8988T (cell line): ENCODE data around the gene KRT16.
"Not testable (repeated sequence)": the region's sequence is repeated elsewhere in the genome, so short reads cannot be mapped to it uniquely, and the experiment has no call there.

Source experiments
- DNase-seq: peaks from one replicate; pipeline ENCODE4 v3.0.0; 2011

The KRT16 gene

GRCh38 chr17:41647038-41647813 lies 34.7 kb upstream of the KRT16 start:
- no peak for DNase-seq

GRCh38 chr17:41642252-41643156 lies 29.9 kb upstream of the KRT16 start:
- DNase-seq, result no peak

GRCh38 chr17:41640596-41640995 lies 28.0 kb upstream of the KRT16 start:
- not testable (repeated sequence) for DNase-seq

GRCh38 chr17:41639492-41640473 lies 27.2 kb upstream of the KRT16 start:
- no peak for DNase-seq

DNA sequence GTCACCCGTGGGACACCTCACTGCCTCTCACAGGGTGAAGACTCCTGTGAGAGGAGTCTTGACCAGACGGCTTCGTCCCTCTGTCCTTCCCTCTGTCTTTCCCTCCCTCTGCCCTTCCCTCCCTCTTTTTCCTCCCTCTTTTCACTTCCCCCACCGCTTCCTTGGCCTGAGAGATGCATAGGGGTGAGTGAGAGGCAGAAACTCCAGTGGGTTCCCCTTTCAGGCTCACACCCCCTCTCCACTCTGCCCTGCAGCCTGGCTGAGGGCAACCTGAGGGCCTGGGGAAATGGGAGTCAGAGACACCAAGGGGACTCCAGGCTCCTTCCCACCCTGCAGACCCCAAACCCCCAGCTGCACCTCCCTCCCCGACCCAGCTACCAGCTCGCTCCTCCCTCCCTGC lies 26.4 kb upstream of the KRT16 start:
- DNase-seq, result no peak

- no peak for DNase-seq
These were observed 25.6 kb upstream of the KRT16 start for GRCh38 chr17:41638194-41638593.

DNA sequence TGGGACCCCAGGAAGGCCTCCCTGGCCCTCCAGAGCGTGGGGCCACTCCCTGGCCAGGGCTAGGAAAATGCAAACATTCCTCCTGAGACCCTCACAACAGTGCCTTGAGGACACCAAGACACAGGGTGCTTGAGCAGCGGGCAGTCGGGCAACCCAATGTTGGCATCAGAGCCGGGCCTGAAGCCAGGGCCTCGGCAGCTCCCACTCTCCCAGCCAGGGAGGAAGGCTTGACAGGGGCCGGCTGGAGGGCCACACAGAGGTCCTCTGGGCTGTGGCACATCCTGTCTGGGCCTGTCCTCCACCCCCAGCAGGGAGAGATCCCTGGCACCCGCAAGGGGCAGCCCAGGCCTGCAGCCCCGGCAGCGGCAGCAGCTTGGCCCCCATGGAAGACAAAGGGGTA lies 24.1 kb upstream of the KRT16 start:
- no peak for DNase-seq

GRCh38 chr17:41635121-41636097 lies 22.8 kb upstream of the KRT16 start:
- no peak for DNase-seq

DNA sequence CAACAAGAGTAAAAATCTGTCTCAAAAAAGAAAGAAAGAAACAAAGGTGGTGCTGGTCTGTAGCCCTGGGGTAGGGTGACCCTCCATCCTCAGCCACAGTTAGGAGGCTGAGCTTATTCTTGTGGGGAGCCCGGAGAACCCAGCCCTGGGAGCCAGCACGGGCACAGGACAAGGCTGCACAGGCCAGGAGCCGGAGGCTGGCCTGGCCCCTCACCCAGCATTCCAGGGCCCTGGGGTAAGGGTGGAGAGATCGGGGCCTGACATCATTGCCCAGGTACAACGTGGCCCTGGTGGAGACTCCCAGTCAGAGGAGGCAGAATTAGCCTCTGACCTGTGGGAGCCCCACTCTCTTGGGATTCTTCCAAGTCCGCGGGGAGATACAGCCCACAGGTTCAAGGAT lies 22.1 kb upstream of the KRT16 start:
- no peak for DNase-seq

DNA sequence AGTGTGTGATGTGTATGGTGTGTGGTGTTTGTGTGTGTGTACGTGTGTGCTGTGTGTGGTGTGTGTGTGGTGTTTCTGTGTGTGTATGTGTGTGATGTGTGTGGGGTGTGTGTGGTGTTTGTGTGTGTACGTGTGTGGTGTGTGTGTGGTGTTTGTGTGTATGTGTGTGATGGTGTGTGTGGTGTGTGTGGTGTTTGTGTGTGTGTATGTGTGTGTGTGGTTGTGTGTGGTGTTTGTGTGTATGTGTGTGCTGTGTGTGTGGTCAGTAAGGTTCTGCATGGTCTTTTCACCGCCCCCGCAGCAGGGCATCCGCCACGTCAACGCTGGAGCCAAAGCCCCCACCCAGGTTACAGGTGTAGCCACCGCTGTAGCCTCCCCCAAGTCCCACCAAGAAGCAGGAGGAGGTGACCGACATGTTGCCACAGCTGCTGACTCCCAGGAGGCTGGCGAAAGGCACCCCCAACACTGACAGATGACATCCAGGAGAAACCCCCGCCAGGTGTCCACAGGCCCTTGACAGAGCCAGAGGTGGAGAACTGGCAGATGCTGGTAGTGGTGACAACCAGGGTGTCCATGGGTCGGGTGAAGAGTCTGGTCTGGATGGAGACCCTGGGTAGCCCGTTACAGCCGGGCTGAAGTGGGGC lies 21.1 kb upstream of the KRT16 start:
- no peak for DNase-seq

DNA sequence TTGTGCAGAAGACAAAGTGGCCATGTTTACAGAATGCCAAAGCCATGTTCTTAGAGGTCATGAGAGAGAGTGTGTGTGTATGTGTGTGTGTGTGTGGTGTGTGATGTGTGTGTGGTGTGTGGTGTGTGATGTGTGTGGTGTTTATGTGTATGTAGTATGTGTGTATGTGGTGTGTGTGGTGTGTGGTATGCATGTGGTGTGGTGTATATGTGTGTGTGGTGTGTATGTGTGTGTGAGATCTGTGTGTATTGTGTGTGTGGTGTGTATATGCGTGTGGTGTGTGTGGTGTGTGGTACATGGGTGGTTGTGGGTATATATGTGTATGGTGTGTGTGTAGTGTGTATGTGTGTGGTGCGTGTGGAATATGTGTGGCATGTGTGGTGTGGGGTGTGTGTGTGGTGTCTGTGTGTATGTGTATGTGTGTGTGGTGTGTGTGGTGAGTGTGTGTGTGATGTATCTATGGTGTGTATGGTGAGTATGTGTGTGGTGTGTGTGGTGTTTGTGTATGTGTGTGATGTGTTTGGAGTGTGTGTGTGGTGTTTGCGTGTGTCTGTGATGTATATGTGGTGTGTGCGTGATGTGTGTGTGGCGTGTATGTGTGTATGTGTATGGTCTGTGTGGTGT lies 20.0 kb upstream of the KRT16 start:
- DNase-seq, result no peak

DNA sequence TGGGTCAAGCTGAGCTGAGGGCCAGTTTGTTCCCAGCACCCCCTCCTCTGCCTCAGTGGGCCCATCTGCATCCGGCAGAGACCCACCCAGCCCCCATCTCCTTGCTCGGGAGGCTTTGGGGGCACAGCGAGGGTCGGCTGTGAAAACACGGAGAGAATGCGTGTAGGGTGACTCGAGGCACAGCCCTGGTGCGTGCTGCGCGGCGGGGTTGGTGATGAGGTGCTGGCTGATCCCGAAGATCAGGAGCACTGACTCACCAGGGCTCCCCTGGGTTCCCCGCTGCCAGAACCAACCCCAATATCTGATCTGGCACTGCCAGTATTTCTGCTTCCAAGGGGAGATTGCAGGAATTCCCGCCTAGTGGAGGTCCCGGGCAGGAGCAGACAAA lies 19.3 kb upstream of the KRT16 start:
- no peak for DNase-seq

DNA sequence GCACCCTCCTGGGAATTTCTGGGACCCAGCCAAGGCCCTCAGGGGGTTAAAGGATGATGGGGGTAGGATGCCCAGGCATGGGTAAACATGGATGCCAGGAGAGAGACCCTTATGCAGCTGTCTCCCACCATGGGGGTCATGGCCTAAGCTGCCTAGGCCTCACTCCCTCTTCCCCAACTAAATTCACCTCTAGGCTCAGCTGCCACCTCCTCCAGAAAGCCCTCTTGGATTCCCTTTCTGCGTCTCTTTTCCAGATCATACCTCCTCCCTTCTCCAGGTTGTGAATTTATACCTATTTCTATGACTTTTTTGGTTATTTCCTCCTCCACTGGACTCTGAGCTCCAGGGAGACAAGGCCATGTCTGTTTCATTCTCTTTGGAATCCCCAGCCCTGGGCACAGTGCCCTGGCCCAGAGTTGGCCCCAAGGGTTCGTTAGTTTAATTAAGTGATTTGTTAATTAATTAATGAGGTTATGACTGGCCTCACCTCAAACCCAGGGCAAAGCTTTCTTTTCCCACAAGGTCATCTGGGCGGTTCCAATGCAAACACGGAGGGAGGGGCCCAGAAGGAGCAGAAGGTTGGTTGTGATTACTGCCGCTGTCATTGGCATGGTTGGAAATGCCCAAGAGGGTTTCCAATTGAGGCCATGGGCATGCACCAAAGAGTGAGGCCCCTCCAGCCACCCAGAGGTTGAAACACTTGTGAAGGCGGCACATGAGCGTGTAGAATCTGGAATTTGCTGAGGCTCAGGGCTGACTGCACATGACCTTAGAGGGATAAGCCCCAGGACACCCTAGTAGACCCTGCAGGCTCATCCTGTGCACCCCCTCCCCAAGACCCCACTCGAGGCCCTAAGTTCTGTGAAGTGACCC lies 18.7 kb upstream of the KRT16 start:
- DNase-seq, result no peak

DNA sequence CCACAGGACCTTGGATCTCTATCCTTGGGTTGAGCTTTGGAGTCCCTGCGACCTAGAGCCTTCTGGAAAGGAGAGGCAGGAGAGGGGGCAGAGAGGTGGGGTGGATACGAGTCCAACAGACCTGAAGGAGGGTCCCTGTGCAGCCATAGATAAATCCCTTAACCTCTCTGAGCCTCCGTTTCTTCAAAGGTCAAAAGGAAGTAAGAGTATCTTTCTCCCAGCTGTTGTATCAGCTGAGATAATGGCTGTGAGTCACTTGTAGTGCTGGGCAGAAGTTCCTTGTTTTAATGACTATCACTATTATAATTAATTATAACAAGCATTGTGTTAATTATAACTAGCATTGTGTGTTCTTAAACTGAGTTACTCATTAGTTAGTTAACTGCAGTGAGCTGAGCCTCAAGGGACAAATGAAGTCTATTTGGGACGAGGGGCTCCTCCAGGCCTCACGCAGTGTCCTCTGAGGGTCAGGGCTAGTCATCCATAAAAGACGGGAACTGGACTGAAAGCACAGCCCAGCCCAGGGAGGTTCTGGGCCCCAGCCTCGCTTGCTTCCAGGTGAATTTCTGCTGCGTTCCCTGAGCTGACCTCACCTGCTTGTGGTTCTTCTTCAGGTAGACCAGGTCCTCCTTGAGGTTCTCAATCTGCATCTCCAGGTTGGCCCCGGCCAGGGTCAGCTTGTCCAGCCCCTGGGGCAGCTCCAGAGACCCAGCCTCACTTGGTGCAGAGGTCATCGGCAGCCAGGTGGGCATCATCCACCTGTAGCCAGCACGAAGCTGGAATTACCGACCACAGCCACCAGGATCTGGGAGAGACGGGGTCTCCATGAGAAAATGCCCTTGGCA lies 17.5 kb upstream of the KRT16 start:
- no peak for DNase-seq

DNA sequence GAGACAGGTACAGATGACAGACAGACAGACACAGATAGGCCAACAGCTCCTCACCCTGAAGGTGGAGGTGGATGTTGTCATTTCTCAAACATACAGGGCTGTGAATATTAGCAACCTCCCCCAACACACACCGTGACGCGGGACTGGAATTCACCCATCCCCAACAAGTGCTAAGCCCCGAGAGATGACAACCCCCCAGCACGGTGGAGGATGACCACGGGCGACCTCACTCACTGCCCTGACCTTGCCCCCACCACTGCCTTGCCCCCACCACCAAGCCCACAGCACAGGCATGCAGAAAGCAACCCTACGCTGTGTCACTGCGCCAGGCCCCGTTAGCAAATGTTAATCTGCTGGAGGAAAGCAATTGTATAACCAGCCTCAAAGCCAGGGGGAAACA lies 16.7 kb upstream of the KRT16 start:
- no peak for DNase-seq

DNA sequence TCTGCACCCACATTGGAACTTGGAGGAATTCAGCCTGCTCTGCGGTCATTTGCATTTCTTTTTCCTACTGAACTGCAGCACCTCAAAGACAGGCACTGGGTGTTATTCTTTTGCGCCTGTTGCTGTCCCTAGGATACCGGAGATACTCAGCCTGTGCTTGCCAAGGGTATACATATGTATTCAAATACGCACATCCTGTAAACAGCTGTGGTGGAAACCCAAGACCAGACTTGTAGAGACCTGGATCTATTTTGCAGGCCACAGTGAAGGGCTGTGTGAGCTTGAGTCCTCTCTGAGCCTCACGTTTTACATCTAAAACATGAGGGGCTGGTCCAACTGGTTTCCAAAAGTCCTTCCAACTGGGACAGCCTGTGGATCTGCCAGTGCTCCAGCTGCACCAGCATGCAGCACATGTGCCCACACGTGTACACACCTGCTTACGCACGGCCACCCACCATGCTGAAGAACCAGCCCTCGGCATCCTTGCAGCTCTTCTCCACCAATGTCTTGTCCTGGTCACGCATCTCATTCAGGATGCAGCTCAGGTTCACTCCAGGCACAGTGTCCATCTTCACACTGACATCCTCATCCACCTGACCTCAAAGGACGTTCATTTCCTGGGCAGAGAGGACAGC lies 16.2 kb upstream of the KRT16 start:
- DNase-seq, result not testable (repeated sequence)

DNA sequence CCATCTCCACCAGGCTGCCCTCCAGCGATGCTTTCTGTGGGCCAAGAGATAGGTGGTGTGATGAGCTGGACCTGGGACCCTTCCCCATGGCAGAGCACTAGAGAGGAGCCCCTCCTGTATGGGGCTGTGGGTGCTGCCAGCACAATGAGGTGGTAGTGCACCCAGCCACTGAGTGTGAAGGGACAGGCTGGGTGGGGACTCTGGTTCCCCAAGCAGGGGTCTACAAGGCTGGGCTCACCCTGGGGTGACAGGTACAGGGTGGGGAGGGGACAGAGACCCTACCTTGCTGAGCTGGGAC lies 15.5 kb upstream of the KRT16 start:
- DNase-seq, result not testable (repeated sequence)

DNA sequence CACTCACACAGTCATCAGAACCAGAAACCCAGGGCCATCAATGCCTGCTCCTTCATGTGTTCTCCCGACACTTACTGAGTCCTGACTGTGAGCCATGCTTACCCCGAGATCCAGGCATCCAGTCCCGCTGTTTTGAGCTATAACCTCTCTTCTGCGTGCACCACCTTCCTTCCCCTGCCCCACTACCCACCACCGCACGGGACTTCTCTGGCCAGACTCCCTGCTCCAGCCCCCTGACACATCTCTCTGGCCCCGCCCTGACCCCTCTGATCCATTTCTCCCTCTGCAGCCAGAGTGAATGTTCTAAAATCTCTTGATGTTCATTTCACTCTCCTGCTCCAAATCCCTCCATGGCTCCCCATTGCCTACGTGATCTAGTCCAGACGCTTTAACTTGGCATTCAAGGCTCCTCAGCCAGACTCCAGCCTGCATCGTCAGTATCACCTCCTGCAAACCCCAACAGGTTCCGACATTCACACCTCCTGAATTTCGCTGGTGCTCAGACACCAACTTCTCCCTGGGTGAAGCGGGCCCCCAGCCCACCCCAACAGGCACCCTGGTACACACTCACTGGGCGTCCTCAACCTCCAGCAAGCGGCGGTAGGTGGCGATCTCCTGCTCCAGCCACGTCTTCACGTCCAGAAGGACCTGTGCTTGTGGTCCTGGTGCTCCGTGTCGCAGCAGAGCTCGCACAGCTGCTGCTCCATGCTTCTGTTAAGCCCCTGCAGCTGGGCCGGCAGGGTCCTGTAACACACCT lies 14.9 kb upstream of the KRT16 start:
- no peak for DNase-seq
